HCT116 (cell line): ENCODE results near the gene EXOC4. TPM values are rescaled to one million over a fixed set of nuclear protein-coding genes. Genes with fewer than 3 reads are reported as not detected.

Experiments
- ATAC-seq: fragments of 200-7000 bp; cut with Tn5 transposase; 2 replicates; pipeline ENCODE4 v1.9.1; 2020; ENCODE audit warnings: mild to moderate bottlenecking, moderate library complexity
- BruUV-seq: library from RNA; stranded (reverse); fragments of 400-500 nt; replicated peaks from 2 replicates; lab custom pipeline; 2021; lab: Mats Ljungman, UMichigan
- CTCF ChIA-PET: fragments of 300-600 bp; sonication (Branson Sonifier 250); formaldehyde crosslinking; loops from one replicate; lab custom pipeline; 2021; ENCODE audit warnings: antibody characterized with exemption; lab: Charles Lee
- POLR2A ChIA-PET: fragments of 300-600, 350-600 bp; sonication (Branson Sonifier 250); formaldehyde crosslinking; loops from one replicate; lab custom pipeline; 2021; ENCODE audit warnings: antibody characterized with exemption; lab: Charles Lee
- RAD21 ChIA-PET, 2 experiments: fragments of 300-600 bp; sonication (Branson Sonifier 250); formaldehyde crosslinking; loops; one replicate each; lab custom pipeline; 2023; ENCODE audit warnings: low total read pairs in 2 of 2; ENCODE audit not compliant: uncharacterized antibody in 2 of 2, unreplicated experiment in 2 of 2, low non-redundant PET in 1 of 2; lab: Charles Lee
- DNase-seq: peaks from one replicate; pipeline ENCODE4 v3.0.0-alpha.2; 2010; ENCODE audit warnings: low read depth, low spot score
- H2AFZ ChIP-seq: fragments of 200-600 bp; shearing (Covaris generic), sonication (generic); 2 replicates; pipeline ENCODE4 v1.6.1; 2017; ENCODE audit warnings: low read depth, mixed run types, mixed read lengths, antibody characterized with exemption, low read length; ENCODE audit not compliant: poor library complexity, severe bottlenecking
- H3K27ac ChIP-seq: 2 replicates; pipeline ENCODE4 v1.5.1; 2012; ENCODE audit warnings: low read depth, low read length
- H3K27me3 ChIP-seq: fragments of 200-600 bp; sonication (generic); 2 replicates; pipeline ENCODE4 v1.6.1; 2016; ENCODE audit warnings: mixed run types, low read length, mixed read lengths; ENCODE audit not compliant: insufficient read depth
- H3K36me3 ChIP-seq, 2 experiments: fragments of 200-500 bp in 1 of 2; fragments of 200-600 bp in 1 of 2; sonication (Bioruptor generic) in 1 of 2; sonication (generic) in 1 of 2; 2 replicates each; pipeline versions ENCODE4 v1.5.1 to v1.6.1; 2014 to 2016; ENCODE audit warnings: low read length in 2 of 2, inconsistent platforms in 1 of 2, mixed read lengths in 1 of 2, mixed run types in 1 of 2; ENCODE audit not compliant: insufficient read depth in 2 of 2, control insufficient read depth in 1 of 2
- H3K4me1 ChIP-seq, 2 experiments: fragments of 200-600 bp in 1 of 2; sonication (generic) in 1 of 2; 2 replicates each; pipeline versions ENCODE4 v1.5.1 to v1.6.1; 2012 to 2017; ENCODE audit warnings: low read length in 2 of 2, inconsistent platforms in 1 of 2, mild to moderate bottlenecking in 1 of 2, mixed read lengths in 1 of 2, mixed run types in 1 of 2, moderate library complexity in 1 of 2; ENCODE audit not compliant: insufficient read depth in 2 of 2, control insufficient read depth in 1 of 2
- H3K4me2 ChIP-seq: fragments of 200-600 bp; sonication (generic); 2 replicates; pipeline ENCODE4 v1.6.1; 2017; ENCODE audit warnings: mixed run types, low read length, mixed read lengths
- H3K4me3 ChIP-seq, 2 experiments: fragments of 200-600 bp in 1 of 2; sonication (generic) in 1 of 2; replicated peaks in 1 of 2; 2 replicates each; pipeline ENCODE4 v1.5.1; 2011 to 2016; ENCODE audit warnings: low read length in 2 of 2, control low read depth in 1 of 2, low read depth in 1 of 2, mild to moderate bottlenecking in 1 of 2, mixed read lengths in 1 of 2, mixed run types in 1 of 2
- H3K79me2 ChIP-seq: fragments of 200-600 bp; sonication (generic); 2 replicates; pipeline ENCODE4 v1.6.1; 2017; ENCODE audit warnings: mild to moderate bottlenecking, mixed run types, low read length, moderate library complexity, mixed read lengths; ENCODE audit not compliant: insufficient read depth
- H3K9ac ChIP-seq: fragments of 200-600 bp; sonication (generic); 2 replicates; pipeline ENCODE4 v1.6.1; 2016; ENCODE audit warnings: low read length, mixed read lengths
- H3K9me2 ChIP-seq: fragments of 200-600 bp; sonication (generic), shearing (Covaris generic); 2 replicates; pipeline ENCODE4 v1.6.1; 2017; ENCODE audit warnings: mixed run types, mild to moderate bottlenecking, moderate library complexity; ENCODE audit not compliant: insufficient read depth
- H3K9me3 ChIP-seq, 2 experiments: fragments of 200-500 bp in 1 of 2; fragments of 200-600 bp in 1 of 2; sonication (Bioruptor generic) in 1 of 2; sonication (generic) in 1 of 2; 2 replicates each; pipeline ENCODE4 v1.6.1; 2014 to 2017; ENCODE audit warnings: low read length in 2 of 2, mixed read lengths in 2 of 2, inconsistent platforms in 1 of 2, low read depth in 1 of 2, mild to moderate bottlenecking in 1 of 2, mixed run types in 1 of 2, moderate library complexity in 1 of 2; ENCODE audit not compliant: control insufficient read depth in 1 of 2, insufficient read depth in 1 of 2
- H4K20me1 ChIP-seq: fragments of 200-600 bp; sonication (generic), shearing (Covaris generic); 2 replicates; pipeline ENCODE4 v1.6.1; 2017; ENCODE audit warnings: mixed run types, mild to moderate bottlenecking, moderate library complexity; ENCODE audit not compliant: insufficient read depth
- ELF1 ChIP-seq: IDR thresholded peaks from 2 replicates; pipeline ENCODE4 v1.6.1; 2012; ENCODE audit warnings: low read depth, borderline replicate concordance
- REST ChIP-seq: IDR thresholded peaks from 2 replicates; pipeline ENCODE4 v1.6.1; 2012; ENCODE audit warnings: low read depth
- intact Hi-C: fragments of 100-400 bp; cut with micrococcal nuclease; formaldehyde crosslinking; loops from 2 replicates; pipeline ENCODE4 v1.10.0; 2022
- total RNA-seq: library from RNA; stranded (reverse); gene quantifications from one replicate; pipeline ENCODE4 v1.2.1, GENCODE V29; 2021; ENCODE audit not compliant: unreplicated experiment

Gene EXOC4
- total RNA-seq, 1 experiment from 2014 or later = 40.3 TPM

GRCh38 chr7:133683182-133683454, 430.2 kb downstream of the EXOC4 start:
- CTCF ChIA-PET = no interaction called here
- intact Hi-C loops = no loop called here
- no peak for DNase-seq

More at GRCh38 chr7:133683182-133683454, 430.2 kb downstream of the EXOC4 start:
- Histone ChIP-seq H3K9me3 (no peaks in the 10 kb centered on the region), H3K9me2 (no peaks in the 10 kb centered on the region), H3K4me2 (no peak overlapping the region), H3K27ac (no peak overlapping the region), H3K27me3 (no peaks in the 10 kb centered on the region), H3K4me1 (no peaks in the 10 kb centered on the region), H2AFZ (no peak overlapping the region), H3K79me2 (no peaks in the 10 kb centered on the region), H3K9ac (no peak overlapping the region), H4K20me1 (no peaks in the 10 kb centered on the region), H3K36me3 (no peaks in the 10 kb centered on the region), H3K4me3 (no peak overlapping the region)
- TF ChIP-seq REST (no peak), ELF1 (no peak)
- POLR2A ChIA-PET = no interaction called here
- RAD21 ChIA-PET = no interaction called here
- no TSS peak for BruUV-seq
- no peak for ATAC-seq
